NCI-H69 (cell line): Measurements from ENCODE around the gene DCUN1D5.

ENCODE experiments used
- DNase-seq: peaks from one replicate; lab custom pipeline; 2025; lab: John Stamatoyannopoulos, UW

DCUN1D5 gene

DNA sequence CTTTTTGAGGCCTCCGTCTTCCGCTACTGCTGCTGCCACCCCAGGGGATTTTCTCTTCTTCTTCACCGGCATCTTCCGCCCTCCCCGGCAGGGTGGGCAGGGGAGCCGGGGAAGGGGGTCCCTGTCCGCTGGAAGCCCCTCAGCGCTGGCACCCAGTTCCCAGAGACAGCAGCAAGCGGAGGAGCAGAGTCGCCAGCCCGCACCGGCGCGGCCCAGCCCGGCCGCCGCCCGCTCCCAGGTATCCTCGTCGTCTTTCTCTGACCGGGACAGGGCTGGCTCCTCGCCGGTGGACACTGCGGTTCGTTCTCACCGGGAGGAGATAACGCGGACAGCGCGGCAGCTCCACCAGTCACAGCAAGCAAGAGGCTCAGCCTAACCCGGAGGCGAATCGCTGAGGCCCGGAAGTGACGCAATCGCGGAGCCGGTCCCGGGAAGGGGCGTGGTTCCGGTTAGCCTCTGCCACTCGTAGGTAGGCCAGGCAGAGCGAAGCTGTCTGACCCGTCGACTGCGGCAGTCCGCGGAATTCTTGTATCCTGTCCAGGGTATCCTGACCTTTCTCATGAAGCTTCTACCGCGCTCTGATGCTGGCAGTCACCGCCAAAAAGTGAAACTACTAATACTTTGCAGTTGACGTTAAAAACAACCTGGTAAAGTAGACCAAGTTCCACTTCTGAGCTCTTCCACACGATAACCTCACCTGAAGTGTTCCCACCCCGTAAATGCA is at the start of gene DCUN1D5:
Gene DCUN1D5 (minus strand): TSS at position 360 of the 724 bp plus-strand sequence. CDS start 288 bp downstream, at position 72.
- peak; percentile 97 for DNase-seq

DNA sequence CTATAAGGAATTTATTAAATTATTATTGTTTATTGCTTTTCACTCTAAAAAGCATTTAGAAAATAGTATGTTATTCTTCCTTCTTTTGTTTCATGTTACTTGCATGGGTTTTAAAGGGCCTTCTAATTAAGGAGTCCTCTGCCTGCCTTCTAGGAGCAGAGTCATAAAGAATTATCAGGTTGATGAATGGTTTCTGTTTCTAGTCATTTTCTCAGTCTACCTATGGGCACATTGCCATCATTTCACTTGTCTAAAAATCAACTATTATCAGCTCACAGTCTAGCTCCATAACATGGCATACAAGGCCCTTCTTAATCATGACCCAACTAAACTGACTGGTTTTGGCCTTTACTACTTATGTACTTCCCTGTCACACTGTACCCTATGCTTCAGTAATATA is 33.5 kb upstream of the DCUN1D5 start:
- DNase-seq = no peak

DNA sequence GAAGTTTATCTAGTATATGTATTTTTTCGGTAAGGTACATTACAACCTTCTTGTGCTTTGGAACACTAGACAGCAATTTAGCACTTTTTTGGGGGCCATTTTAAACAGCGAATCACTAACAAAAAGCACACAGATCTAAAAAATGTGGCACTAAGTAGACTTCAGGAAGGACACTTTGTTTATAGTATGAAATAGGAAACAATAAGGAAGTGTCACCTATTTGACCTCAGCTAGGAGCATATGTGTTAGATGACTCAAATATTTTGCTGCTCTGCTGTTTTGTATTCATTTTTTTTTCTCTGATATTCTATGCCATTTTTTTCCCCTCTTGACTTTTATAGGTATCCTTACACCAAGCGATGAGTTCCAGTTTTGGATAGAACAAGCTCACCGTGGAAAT is 22.9 kb upstream of the DCUN1D5 start:
- no peak for DNase-seq

DNA sequence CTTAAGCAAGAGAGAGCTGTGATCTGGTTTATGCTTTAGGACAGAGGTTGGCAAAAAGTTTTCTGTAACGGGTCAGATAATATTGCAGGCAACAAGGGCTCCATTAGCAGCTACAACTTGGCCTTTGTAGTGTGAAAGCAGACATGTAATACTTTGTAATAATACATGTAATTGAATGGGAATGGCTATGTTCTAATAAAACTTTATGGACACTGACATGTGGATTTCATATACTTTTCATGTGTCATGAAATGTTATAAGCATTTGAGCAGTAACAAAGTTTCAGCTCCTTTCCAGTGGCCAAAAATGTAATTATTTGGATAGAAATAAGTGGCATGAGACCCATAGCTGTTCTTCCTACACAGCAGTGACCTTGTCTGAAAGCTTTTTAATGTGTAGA is 20.4 kb upstream of the DCUN1D5 start:
- DNase-seq = no peak

DNA sequence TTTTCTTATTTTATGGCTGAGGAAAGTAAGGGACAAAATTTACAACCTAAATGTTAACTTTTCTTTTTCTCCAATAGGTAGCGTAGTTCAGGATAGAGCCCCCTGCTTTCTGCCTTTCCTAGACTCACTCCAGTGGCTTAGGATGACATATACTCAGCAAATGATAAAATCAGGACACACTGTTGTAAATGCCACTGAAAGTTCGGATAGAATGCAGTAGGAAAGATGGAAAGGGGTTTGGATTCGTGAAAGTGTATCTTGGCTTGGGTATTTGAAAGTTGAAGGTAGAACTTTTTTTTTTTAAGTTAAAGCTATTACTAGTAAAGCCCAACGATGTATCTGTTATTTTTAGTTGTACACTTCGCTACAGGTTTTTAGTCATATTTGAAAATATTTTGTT is 19.4 kb upstream of the DCUN1D5 start:
- no peak for DNase-seq

DNA sequence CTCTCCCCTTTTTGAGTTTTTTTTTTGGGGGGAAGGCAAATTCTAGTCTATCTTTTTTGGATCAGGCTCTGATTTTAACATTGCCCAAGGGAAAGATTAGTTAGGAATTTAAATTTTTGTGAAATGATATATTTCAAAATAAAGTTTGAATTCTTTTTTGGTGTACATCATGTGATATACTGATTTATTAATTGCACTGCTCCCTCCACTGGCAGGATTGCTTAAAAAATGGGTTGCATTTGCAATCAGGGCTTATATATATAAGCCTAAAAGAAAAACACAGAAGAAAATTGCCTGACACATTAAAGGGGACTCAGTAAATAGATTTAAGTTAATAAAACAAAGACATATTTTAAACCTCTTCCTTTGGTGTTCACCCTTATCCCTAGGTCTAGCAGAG is 18.4 kb upstream of the DCUN1D5 start:
- no peak for DNase-seq

DNA sequence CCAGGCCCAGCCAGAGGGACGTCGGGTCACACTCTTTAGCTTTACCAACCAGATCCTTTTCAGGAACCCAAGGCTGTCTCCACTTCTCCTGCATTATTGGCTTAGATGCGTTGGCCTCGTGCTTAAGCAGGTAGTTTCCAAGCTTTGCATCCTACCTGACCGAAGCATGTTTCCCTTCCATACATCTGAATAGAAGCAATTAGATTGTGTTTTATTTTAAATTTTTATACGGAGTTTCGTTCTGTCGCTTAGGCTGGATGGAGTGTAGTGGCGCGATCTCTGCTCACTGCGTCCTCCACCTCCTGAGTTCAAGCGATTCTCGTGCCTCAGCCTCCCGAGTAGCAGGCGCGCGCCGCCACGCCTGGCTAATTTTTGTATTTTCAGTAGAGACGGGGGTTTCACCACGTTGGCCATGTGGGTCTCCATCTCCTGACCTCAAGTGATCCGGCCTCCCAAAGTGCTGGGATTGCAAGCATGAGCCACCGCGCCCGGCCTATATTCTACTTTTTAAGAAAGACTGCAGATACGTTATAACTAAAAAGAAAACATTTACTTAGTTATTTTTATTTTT is 17.9 kb upstream of the DCUN1D5 start:
- peak; percentile 49 for DNase-seq

DNA sequence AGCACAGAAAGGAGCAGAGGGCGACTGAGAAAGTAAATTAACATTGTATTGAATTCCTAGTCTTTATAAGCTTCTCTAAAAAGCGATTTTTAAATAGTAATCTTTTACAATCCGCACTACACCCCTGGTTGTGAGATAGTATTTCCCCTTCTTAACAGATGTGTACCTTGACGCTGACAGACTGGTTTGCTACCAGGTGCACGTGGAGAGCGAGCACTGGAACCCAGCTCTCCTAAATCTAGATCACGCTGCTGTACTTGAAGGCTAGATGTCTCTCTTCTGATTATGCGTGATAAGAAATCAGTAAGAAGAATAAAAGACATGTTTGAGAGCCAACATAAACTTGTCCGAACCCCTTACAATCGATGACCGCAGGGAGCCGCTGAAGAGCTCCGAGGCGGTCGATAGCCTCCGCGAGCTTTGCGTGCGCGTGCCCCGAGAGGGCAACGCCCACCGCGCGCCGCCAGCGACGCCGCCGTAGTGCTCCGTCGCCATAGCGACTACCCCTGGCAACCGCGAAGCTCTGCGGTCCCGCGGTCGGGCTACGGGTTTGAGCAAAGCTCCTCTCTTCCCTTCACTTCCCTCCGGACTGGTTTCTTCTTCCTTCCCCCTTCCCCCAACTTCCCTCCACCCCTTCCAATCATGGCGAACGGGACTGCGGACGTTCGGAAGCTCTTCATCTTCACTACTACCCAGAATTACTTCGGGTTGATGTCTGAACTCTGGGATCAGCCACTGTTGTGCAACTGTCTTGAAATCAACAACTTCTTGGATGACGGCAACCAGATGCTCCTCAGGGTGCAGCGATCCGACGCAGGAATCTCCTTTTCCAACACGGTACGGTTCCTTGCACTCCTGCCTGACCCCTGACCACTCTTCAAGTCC is 17.2 kb upstream of the DCUN1D5 start, which contains the start of gene DYNC2H1:
Gene DYNC2H1 (plus strand): TSS at position 494 of the 885 bp plus-strand sequence. CDS start 149 bp downstream, at position 643.
- DNase-seq = peak; percentile 97

DNA sequence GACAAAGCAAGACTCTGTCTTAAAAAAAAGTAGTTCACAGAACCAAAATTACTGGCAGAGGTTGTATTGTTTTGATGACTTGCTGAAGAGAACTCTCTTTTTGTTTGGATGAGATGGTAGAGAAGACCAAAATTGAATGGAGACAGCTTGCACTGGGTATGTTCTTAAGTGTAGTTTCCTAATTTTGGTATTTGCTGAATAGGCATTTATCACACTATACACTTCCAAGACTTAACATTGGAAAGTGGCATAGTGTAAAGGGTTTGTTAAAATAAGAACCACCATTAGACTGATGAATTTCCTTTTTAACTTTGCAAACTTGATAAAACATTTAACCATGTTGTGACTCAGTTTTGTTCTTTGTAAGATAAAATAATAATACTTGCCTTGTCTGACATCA is 5.3 kb upstream of the DCUN1D5 start:
- DNase-seq = no peak

DNA sequence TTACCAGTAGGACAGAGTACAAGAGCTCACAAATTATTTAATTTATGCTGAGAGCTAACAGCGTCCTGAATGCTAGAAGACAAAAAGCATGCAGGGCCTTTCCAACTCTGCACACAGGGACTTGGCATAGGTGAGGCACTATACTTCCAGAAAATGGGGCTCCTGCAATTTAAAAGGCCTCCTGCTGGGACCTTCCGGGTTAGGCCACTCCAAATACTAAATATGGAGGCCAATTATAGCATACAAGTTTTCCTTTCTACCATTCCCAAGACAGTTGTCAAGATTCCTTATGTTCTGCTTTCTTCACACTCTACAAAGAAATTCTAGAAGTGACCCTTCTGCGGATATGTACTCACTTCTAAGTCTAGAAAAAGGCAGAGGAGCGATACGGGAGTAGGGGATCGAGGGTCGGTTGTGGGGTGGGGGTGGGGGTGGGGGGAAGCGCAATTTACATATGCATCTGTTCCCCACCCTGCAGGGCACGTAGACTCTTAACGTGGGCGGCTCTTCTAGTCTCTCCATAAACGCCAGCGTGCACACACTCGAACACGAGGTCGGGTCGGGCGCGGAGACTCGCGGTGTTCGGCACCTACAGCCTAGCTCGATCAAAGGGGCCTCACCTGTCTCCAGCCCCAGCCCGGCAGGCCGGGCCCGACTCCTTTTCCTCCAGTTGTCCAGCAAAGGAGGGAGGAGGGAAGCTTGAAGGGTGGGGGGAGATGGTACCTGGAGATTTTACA is 728 bp downstream of the DCUN1D5 start:
- peak; percentile 78 for DNase-seq

DNA sequence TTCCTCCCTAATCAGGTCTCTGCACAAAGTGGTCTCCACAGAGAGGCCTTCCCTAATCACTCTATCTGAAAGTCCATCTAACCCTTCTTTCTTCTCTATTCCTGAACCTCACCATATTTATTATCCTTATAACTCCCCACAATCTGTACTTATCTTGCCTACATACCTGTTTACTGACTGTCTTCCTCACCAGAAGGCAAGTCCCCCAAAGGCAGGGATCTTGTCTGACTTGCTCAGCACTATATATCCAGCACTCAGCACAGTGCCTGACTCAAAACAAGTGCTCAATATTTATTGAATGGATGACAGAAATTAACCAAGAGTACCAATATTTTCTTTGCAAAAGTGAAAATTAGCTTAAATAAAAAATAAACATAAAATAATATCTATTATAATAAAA is 5.5 kb downstream of the DCUN1D5 start:
- no peak for DNase-seq

DNA sequence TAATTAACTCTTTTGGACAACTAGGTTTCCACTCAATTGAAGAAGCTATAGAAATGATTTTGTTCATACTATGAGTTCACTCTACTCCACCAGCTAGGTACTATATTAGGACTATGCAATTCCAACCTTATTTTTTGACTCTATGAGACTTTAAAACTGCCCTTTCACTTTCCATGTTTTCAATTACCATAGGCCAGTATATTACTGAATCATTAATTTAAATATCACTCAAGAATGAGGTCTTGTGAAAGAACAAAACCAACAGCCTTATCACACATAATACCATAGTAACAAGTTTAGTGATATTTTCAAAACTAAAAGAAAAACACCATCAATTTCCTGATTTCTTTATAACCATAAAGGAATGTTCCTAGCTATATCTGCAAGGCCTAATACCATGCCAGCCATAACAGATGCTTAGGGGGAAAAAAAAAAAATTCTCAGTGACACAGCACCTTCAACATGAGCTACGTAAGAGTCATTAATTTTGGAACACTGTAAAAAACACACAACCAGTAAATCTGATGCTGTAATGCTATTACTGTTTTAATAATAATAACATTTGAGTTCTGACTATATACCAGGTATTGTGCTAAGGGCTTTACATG is 6.1 kb downstream of the DCUN1D5 start:
- DNase-seq = no peak

DNA sequence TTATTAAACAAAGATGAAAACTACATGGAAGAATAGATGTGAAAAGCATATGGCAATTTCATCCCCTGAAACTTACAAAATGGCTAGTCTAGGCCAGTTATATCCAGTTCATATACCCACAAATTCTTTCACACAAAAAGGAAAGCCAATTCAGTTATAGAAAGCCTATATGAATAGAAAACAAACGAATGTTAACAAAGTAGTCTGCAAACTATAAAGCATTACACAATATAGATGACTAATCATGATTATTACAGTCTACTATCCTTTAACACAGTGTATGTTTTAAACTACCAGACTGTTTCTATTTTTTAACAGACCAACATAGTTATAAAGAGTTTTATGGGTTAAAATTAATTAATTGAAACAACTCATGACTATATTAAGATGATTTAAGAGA is 12.1 kb downstream of the DCUN1D5 start:
- DNase-seq = no peak

DNA sequence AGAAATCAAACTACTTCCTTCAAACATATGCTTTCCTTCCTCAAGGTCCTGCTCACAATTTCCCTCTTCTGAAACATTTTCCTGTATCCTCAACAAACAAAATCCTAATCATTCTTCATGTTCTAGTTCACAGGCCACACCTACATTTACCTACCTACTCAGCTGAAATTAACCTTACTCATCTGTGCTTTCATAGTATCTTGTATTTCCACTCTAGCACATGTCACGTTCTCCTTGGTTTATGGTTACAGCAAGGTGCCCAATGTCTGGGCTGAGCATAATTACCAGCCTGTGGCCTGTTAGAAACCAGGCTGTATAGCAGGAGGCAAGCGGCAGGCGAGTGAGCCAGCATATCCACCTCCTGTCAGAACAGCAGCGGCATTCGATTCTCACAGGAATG is 13.2 kb downstream of the DCUN1D5 start:
- no peak for DNase-seq

DNA sequence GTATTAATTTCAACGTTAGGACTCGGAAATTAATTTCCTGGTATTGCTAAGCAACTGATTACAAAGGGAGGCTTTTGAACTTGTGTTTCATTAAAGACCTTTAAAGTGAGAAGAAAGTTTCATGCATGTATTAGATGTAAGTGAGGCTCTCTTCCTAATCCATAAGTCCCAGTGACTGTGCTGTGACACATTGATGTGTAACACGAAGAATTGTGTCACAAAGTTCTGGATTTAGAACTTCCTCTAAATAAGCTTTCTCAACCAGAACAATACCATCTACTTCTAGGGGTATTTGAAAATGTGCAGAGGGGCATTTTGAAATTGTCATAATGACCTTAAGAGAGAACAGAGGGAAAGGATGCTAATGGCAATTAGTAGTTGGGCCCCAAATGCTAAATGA is 14.4 kb downstream of the DCUN1D5 start:
- DNase-seq = no peak

DNA sequence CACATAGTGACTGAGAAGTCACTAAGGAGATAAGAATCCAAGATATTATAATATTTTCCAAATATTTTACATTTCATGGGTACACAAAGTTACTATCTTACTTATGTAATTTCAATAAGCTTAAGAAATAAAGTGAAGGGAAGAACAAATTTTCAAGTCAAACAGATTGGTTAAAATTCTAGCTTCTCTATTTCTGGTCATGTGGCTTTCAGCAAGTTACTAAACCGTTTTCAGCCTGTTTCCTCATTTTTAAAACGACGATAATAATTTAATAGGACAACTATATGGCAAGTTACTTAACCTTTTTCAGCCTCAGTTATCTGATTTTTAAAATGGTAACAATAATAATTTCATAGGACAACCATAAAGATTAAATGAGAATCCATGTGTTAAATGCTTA is 15.6 kb downstream of the DCUN1D5 start:
- no peak for DNase-seq

DNA sequence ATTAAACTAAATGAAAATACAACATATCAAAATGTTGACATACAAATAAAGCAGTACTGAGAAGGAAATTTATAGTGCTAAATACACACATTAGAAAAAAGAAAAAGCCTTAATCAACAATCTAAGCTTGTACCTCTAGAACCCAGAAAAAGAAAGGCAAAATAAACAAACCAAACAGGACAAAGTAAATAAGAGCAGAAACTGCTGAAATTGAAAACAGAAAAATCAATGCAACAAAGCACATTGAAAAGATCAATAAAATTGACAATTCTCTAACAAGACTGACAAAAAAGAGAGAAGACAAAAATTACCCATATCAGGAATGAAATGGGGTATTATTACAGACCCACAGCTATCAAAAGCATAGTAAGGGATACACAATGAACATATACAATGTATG is 21.0 kb downstream of the DCUN1D5 start:
- no peak for DNase-seq

DNA sequence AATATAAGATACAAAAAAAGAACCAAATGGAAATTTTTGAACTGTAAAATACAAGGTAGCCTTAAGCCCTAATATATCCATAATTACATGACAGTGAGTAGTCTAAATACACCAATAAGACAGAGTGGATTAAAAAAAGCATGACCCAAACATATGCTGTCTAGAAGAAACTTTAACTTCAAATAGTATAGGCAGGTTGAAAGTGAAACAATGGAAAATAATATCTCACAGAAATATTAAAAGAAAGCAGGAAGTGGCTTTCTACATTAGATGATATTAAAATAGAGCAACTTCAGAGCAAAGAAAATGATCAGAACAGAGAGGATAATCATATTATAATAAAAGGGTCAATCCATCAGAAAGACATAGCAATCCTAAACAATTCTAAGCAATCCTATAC is 21.8 kb downstream of the DCUN1D5 start:
- no peak for DNase-seq

DNA sequence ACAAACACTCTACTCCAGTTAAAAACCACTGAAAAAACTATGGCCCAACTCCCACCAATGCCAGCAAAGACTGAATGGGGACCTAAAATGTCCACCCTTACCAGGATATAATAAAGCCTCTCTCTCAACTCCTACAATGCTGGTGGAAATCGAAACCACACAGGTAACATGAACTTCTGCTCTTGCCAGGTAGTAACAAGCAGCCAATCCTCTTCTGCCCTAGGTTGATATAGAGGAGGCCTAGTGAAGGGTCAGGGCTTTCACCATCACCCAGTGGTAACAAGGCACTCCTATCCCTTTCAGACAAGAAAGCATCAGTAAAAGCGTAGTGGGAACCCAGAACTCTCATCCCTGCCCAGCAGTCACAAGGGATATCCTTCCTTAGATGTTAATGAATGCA is 22.6 kb downstream of the DCUN1D5 start:
- peak; percentile 6 for DNase-seq

DNA sequence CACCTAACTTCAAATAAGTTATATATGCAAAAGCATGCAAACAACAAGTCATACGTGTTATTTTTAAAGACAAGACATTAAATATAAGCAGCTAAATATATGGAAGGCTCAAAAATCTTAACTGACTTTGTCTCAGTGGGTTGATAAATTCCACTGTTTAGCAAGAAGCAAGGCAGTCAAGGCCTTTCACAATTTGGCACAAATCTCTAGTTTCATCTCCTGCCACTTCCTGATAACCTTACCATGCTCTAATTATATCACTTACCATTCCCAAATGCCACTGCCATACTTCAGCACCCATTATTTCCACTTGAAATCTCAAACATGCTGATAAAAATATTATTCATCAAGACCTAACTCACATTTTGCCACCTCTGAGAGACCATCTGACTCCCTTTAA is 24.8 kb downstream of the DCUN1D5 start:
- no peak for DNase-seq

DNA sequence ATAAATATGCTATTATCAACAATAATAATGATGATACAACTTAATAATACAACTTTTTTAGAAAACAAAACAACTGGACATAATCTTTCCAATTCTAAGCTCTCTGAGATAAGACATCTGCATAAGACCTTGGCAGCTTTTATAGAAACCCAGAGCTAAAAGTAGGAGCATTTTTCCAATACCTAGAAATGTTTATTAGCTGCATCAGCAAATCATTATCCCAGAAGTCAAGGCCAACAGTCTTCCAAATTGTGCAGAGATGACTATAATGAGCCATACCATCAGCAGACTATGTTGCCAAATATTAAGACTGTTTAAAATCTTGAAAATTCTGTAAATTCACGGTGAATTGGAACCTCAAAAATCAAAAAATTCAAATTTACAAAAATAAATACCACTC is 30.3 kb downstream of the DCUN1D5 start:
- DNase-seq = no peak
